ENCODE results near the gene PLA2G4D.

- TF ChIP-seq CTCF (IDR thresholded peaks at IDR 0.05 in 2 of 3, conservative IDR thresholded peaks at IDR 0.05 in 1 of 3; ENCODE audit: borderline replicate concordance in 1 of 3, insufficient read depth in 1 of 3, low read depth in 2 of 3, low read length in 2 of 3) (no peak), SIN3A (IDR thresholded peaks at IDR 0.05; ENCODE audit: low read depth) (no peak), ELF1 (IDR thresholded peaks at IDR 0.05; ENCODE audit: borderline replicate concordance, low read depth) (no peak), POLR2AphosphoS5 (IDR thresholded peaks at IDR 0.05; ENCODE audit: low read depth, low read length) (no peak), EZH2phosphoT487 (IDR thresholded peaks at IDR 0.05; ENCODE audit: borderline replicate concordance) (no peak), REST (IDR thresholded peaks at IDR 0.05; ENCODE audit: low read depth) (no peak)
These were observed 40.4 kb downstream of the PLA2G4D start for GRCh38 chr15:42053914-42054313.
